ENCODE data around the gene TRIM25.

The TRIM25 gene

GRCh38 chr17:56912105-56912999 lies 1.5 kb downstream of the TRIM25 start:
- H3K36me3 ChIP-seq (ENCODE audit: control insufficient read depth in 1 of 2, insufficient read depth in 2 of 2, low read length in 2 of 2), result peaks cover 0 to 3% of the 10 kb centered on the region in 2 experiments
- H2BK12ac ChIP-seq (ENCODE audit: low read length), result no peak overlapping the region
- no peaks in the 10 kb centered on the region for H3K9me3 ChIP-seq (ENCODE audit: insufficient read depth, low read depth, low read length)
- H2BK5ac ChIP-seq (ENCODE audit: low read depth, low read length, poor library complexity), result no peak overlapping the region
- no peak overlapping the region for H3K4ac ChIP-seq (ENCODE audit: low read depth, low read length)
- H3K4me2 ChIP-seq (ENCODE audit: low read length), result peak overlapping the region; percentile 29
- H2AFZ ChIP-seq (ENCODE audit: insufficient read depth, low read length, poor library complexity), result no peak overlapping the region
- H3K9ac ChIP-seq (ENCODE audit: low read length), result no peak overlapping the region
- H3K14ac ChIP-seq (ENCODE audit: low read length), result no peak overlapping the region
- no peak overlapping the region for H2BK120ac ChIP-seq (ENCODE audit: insufficient read depth, low read length, poor library complexity)
- no peaks in the 10 kb centered on the region for H3K27me3 ChIP-seq (ENCODE audit: insufficient read depth, low read length)
- DNase-seq, result peak in 1 of 2 donors; percentile 39
- peaks cover 8% of the 10 kb centered on the region for H3K79me2 ChIP-seq (ENCODE audit: control insufficient read depth, insufficient read depth, low read length, poor library complexity)
- no peak overlapping the region for H4K12ac ChIP-seq (ENCODE audit: low read depth, low read length)
- H3K23ac ChIP-seq (ENCODE audit: low read length), result no peak overlapping the region
- H2AK5ac ChIP-seq (ENCODE audit: low read length), result no peak overlapping the region
- H4K91ac ChIP-seq (ENCODE audit: low read depth, low read length), result no peak overlapping the region
- no CpG with 5 or more reads among the region's 21 CpGs for WGBS (ENCODE audit: extremely low coverage, insufficient coverage, insufficient read length)
- H4K8ac ChIP-seq (ENCODE audit: low read depth, low read length), result no peak overlapping the region
- no peak overlapping the region for H3K27ac ChIP-seq (ENCODE audit: low read depth, low read length)
- peaks cover 7 to 17% of the 10 kb centered on the region in 2 experiments for H3K4me1 ChIP-seq (ENCODE audit: control insufficient read depth in 1 of 2, insufficient read depth in 2 of 2, low read length in 2 of 2)
- no peak overlapping the region for H3K4me3 ChIP-seq (ENCODE audit: low read depth, low read length)
- peaks cover 9% of the 10 kb centered on the region for H3K79me1 ChIP-seq (ENCODE audit: low read length)
- H3K18ac ChIP-seq (ENCODE audit: low read length), result no peak overlapping the region

DNA sequence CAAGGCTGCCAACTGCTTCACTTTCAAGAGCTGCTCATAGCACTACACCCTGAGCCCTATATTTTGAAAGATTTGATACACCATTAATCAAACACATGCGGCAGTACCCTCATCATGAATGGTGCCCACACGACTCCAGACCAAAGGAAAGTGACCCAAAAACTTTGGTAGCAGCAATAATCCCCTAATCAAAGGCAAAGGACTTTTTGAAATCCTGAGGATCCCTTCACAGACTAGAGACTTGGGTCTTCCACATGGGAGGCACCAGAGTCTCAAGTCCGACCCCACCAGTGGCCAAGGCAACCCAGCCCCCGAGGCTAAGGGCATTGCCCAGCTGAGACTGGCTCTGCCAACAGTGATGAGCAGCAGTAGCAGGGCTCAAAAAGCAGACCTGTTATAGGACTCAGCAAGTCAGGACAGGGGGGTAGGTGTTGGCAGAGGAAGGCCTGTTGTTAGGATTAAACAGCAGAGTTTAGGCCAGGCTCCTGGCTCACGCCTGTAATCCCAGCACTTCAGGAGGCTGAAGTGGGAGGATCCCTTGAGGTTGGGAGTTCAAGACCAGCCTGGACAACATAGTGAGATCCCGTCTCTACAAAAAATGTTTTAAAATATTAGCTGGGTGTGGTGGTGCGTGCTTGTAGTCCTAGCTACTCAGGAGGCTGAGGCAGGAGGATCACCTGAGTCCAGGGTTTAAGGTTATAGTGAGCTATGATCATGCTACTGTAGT lies 3.2 kb downstream of the TRIM25 start:
- Histone ChIP-seq H3K79me1 (ENCODE audit: low read length) (peaks cover 9% of the 10 kb centered on the region), H3K18ac (ENCODE audit: low read length) (no peak overlapping the region), H4K12ac (ENCODE audit: low read depth, low read length) (no peak overlapping the region), H2AFZ (ENCODE audit: insufficient read depth, low read length, poor library complexity) (no peak overlapping the region), H3K4me2 (ENCODE audit: low read length) (no peak overlapping the region), H3K79me2 (ENCODE audit: control insufficient read depth, insufficient read depth, low read length, poor library complexity) (peaks cover 8% of the 10 kb centered on the region), H2AK5ac (ENCODE audit: low read length) (no peak overlapping the region), H3K4me1 (ENCODE audit: control insufficient read depth in 1 of 2, insufficient read depth in 2 of 2, low read length in 2 of 2) (peaks cover 7 to 14% of the 10 kb centered on the region in 2 experiments), H3K9me3 (ENCODE audit: insufficient read depth, low read depth, low read length) (no peaks in the 10 kb centered on the region), H3K9ac (ENCODE audit: low read length) (no peak overlapping the region), H3K23ac (ENCODE audit: low read length) (no peak overlapping the region), H3K4me3 (ENCODE audit: low read depth, low read length) (no peak overlapping the region), H3K36me3 (ENCODE audit: control insufficient read depth in 1 of 2, insufficient read depth in 2 of 2, low read length in 2 of 2) (peaks cover 0 to 5% of the 10 kb centered on the region in 2 experiments), H3K4ac (ENCODE audit: low read depth, low read length) (no peak overlapping the region), H2BK12ac (ENCODE audit: low read length) (no peak overlapping the region), H2BK5ac (ENCODE audit: low read depth, low read length, poor library complexity) (no peak overlapping the region), H3K27me3 (ENCODE audit: insufficient read depth, low read length) (no peaks in the 10 kb centered on the region), H3K27ac (ENCODE audit: low read depth, low read length) (no peak overlapping the region), H4K91ac (ENCODE audit: low read depth, low read length) (no peak overlapping the region), H2BK120ac (ENCODE audit: insufficient read depth, low read length, poor library complexity) (no peak overlapping the region), H4K8ac (ENCODE audit: low read depth, low read length) (no peak overlapping the region), H3K14ac (ENCODE audit: low read length) (no peak overlapping the region)
- no CpG with 5 or more reads among the region's 7 CpGs for WGBS (ENCODE audit: extremely low coverage, insufficient coverage, insufficient read length)
- no peak for DNase-seq

- no CpG with 5 or more reads among the region's 6 CpGs for WGBS (ENCODE audit: extremely low coverage, insufficient coverage, insufficient read length)
- H3K79me2 ChIP-seq (ENCODE audit: control insufficient read depth, insufficient read depth, low read length, poor library complexity), result peaks cover 8% of the 10 kb centered on the region
- H3K36me3 ChIP-seq (ENCODE audit: control insufficient read depth in 1 of 2, insufficient read depth in 2 of 2, low read length in 2 of 2), result peaks cover 0 to 5% of the 10 kb centered on the region in 2 experiments
- H3K27ac ChIP-seq (ENCODE audit: low read depth, low read length), result no peak overlapping the region
- no peak overlapping the region for H3K4me2 ChIP-seq (ENCODE audit: low read length)
- no peak overlapping the region for H3K9ac ChIP-seq (ENCODE audit: low read length)
- no peaks in the 10 kb centered on the region for H3K9me3 ChIP-seq (ENCODE audit: insufficient read depth, low read depth, low read length)
- H3K27me3 ChIP-seq (ENCODE audit: insufficient read depth, low read length), result no peaks in the 10 kb centered on the region
- H3K23ac ChIP-seq (ENCODE audit: low read length), result no peak overlapping the region
- peaks cover 9% of the 10 kb centered on the region for H3K79me1 ChIP-seq (ENCODE audit: low read length)
- no peak overlapping the region for H4K8ac ChIP-seq (ENCODE audit: low read depth, low read length)
- no peak overlapping the region for H4K12ac ChIP-seq (ENCODE audit: low read depth, low read length)
- no peak overlapping the region for H2AK5ac ChIP-seq (ENCODE audit: low read length)
- H2BK12ac ChIP-seq (ENCODE audit: low read length), result no peak overlapping the region
- no peak overlapping the region for H3K4ac ChIP-seq (ENCODE audit: low read depth, low read length)
- no peak overlapping the region for H4K91ac ChIP-seq (ENCODE audit: low read depth, low read length)
- H3K14ac ChIP-seq (ENCODE audit: low read length), result no peak overlapping the region
- H2BK5ac ChIP-seq (ENCODE audit: low read depth, low read length, poor library complexity), result no peak overlapping the region
- H3K18ac ChIP-seq (ENCODE audit: low read length), result no peak overlapping the region
- no peak overlapping the region for H2AFZ ChIP-seq (ENCODE audit: insufficient read depth, low read length, poor library complexity)
- no peak overlapping the region for H3K4me3 ChIP-seq (ENCODE audit: low read depth, low read length)
- H3K4me1 ChIP-seq (ENCODE audit: control insufficient read depth in 1 of 2, insufficient read depth in 2 of 2, low read length in 2 of 2), result peaks cover 7 to 12% of the 10 kb centered on the region in 2 experiments
- H2BK120ac ChIP-seq (ENCODE audit: insufficient read depth, low read length, poor library complexity), result no peak overlapping the region
- no peak for DNase-seq
These were observed 3.9 kb downstream of the TRIM25 start for GRCh38 chr17:56909742-56910508.

DNA sequence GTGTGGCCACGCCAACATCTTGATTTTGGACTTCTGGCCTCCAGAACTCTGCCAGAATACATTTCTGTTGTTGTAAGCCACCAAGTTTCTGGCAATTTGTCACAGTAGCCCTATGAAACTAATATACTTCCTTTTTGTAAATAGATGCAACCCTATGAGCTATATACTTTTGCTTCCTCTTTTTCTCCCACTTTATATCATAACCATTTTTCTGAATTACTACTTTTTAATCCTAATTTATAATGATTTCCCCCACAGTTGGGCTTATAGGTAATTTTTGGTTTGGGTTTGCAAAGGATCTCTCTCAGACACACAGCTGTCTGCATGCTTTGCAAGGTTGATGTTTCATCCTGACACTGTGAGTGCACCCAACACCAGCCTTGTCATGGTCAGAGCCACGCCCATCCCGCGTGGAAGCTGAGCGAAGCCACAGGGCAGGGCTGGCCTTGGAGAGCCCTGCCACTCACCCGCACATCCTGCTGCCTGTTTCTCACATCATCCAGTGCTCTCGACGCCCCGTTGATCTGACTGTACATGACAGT lies 5.8 kb downstream of the TRIM25 start:
- Histone ChIP-seq H2AFZ (ENCODE audit: insufficient read depth, low read length, poor library complexity) (no peak overlapping the region), H3K27ac (ENCODE audit: low read depth, low read length) (no peak overlapping the region), H4K91ac (ENCODE audit: low read depth, low read length) (no peak overlapping the region), H3K79me1 (ENCODE audit: low read length) (no peaks in the 10 kb centered on the region), H3K4me3 (ENCODE audit: low read depth, low read length) (no peak overlapping the region), H2AK5ac (ENCODE audit: low read length) (no peak overlapping the region), H3K4ac (ENCODE audit: low read depth, low read length) (no peak overlapping the region), H3K4me1 (ENCODE audit: control insufficient read depth in 1 of 2, insufficient read depth in 2 of 2, low read length in 2 of 2) (peaks cover under 1 to 5% of the 10 kb centered on the region in 2 experiments), H4K8ac (ENCODE audit: low read depth, low read length) (no peak overlapping the region), H2BK5ac (ENCODE audit: low read depth, low read length, poor library complexity) (no peak overlapping the region), H3K14ac (ENCODE audit: low read length) (no peak overlapping the region), H2BK120ac (ENCODE audit: insufficient read depth, low read length, poor library complexity) (no peak overlapping the region), H3K9me3 (ENCODE audit: insufficient read depth, low read depth, low read length) (no peaks in the 10 kb centered on the region), H3K9ac (ENCODE audit: low read length) (no peak overlapping the region), H3K79me2 (ENCODE audit: control insufficient read depth, insufficient read depth, low read length, poor library complexity) (no peaks in the 10 kb centered on the region), H3K36me3 (ENCODE audit: control insufficient read depth in 1 of 2, insufficient read depth in 2 of 2, low read length in 2 of 2) (peaks cover 8 to 13% of the 10 kb centered on the region in 2 experiments), H3K4me2 (ENCODE audit: low read length) (no peak overlapping the region), H3K27me3 (ENCODE audit: insufficient read depth, low read length) (no peaks in the 10 kb centered on the region), H2BK12ac (ENCODE audit: low read length) (no peak overlapping the region), H3K23ac (ENCODE audit: low read length) (no peak overlapping the region), H4K12ac (ENCODE audit: low read depth, low read length) (no peak overlapping the region), H3K18ac (ENCODE audit: low read length) (no peak overlapping the region)
- no CpG with 5 or more reads among the region's 9 CpGs for WGBS (ENCODE audit: extremely low coverage, insufficient coverage, insufficient read length)
- peak; percentile 23 to 40 for DNase-seq
